ENCODE data around the gene CCR8.

- TF ChIP-seq, protein P1, sequence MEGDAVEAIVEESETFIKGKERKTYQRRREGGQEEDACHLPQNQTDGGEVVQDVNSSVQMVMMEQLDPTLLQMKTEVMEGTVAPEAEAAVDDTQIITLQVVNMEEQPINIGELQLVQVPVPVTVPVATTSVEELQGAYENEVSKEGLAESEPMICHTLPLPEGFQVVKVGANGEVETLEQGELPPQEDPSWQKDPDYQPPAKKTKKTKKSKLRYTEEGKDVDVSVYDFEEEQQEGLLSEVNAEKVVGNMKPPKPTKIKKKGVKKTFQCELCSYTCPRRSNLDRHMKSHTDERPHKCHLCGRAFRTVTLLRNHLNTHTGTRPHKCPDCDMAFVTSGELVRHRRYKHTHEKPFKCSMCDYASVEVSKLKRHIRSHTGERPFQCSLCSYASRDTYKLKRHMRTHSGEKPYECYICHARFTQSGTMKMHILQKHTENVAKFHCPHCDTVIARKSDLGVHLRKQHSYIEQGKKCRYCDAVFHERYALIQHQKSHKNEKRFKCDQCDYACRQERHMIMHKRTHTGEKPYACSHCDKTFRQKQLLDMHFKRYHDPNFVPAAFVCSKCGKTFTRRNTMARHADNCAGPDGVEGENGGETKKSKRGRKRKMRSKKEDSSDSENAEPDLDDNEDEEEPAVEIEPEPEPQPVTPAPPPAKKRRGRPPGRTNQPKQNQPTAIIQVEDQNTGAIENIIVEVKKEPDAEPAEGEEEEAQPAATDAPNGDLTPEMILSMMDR (conservative IDR thresholded peaks at IDR 0.05; ENCODE audit: low read length), result no peak
- no peak for TF ChIP-seq EZH2phosphoT487 (IDR thresholded peaks at IDR 0.05; ENCODE audit: borderline replicate concordance)
These were observed 32.7 kb downstream of the CCR8 start for GRCh38 chr3:39362192-39362591.

Data from Loucy (cell line).